Measurements from ENCODE around the gene PRR16. TPM values are rescaled to one million over a fixed set of nuclear protein-coding genes. Genes with fewer than 3 reads are reported as not detected.

The PRR16 gene
- total RNA-seq, 3 donors from 2014 or later, result 1.2 to 9.6 (median 3.6) TPM

DNA sequence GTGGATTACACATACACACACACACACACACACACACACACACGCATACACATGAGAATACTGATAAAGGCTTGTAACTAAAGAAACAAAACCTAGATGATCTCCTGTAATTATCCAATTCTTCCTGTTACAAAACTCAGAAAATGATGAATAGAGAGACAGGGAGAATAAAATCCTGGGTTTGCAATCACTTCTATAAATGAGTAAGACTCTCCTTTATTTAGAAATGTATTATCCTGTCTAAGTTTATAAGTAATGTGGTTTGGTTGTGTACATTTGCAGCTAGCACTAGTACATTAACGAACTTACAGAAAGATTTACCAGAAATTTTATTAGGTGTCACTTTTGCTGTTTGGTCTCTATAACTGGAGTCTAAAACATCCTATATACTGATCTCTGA is 2.8 kb upstream of the PRR16 start:
- no peaks in the 10 kb centered on the region for H3K9me3 ChIP-seq
- DNase-seq (ENCODE audit: low spot score in 2 of 2), result no peak
- TF ChIP-seq, protein P1, sequence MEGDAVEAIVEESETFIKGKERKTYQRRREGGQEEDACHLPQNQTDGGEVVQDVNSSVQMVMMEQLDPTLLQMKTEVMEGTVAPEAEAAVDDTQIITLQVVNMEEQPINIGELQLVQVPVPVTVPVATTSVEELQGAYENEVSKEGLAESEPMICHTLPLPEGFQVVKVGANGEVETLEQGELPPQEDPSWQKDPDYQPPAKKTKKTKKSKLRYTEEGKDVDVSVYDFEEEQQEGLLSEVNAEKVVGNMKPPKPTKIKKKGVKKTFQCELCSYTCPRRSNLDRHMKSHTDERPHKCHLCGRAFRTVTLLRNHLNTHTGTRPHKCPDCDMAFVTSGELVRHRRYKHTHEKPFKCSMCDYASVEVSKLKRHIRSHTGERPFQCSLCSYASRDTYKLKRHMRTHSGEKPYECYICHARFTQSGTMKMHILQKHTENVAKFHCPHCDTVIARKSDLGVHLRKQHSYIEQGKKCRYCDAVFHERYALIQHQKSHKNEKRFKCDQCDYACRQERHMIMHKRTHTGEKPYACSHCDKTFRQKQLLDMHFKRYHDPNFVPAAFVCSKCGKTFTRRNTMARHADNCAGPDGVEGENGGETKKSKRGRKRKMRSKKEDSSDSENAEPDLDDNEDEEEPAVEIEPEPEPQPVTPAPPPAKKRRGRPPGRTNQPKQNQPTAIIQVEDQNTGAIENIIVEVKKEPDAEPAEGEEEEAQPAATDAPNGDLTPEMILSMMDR (IDR thresholded peaks at IDR 0.05), result no peak
- no peak for TF ChIP-seq POLR2AphosphoS5 (IDR thresholded peaks at IDR 0.05)
- TF ChIP-seq POLR2A (IDR thresholded peaks at IDR 0.05), result no peak
- H3K27ac ChIP-seq, result no peak overlapping the region
- no peak overlapping the region for H3K4me3 ChIP-seq
- intact Hi-C loops (cut with DNase I; ENCODE audit: low total_unique reads), result no loop called here
- H3K27me3 ChIP-seq, result no peaks in the 10 kb centered on the region
- no peaks in the 10 kb centered on the region for H3K4me1 ChIP-seq
- no peaks in the 10 kb centered on the region for H3K36me3 ChIP-seq

DNA sequence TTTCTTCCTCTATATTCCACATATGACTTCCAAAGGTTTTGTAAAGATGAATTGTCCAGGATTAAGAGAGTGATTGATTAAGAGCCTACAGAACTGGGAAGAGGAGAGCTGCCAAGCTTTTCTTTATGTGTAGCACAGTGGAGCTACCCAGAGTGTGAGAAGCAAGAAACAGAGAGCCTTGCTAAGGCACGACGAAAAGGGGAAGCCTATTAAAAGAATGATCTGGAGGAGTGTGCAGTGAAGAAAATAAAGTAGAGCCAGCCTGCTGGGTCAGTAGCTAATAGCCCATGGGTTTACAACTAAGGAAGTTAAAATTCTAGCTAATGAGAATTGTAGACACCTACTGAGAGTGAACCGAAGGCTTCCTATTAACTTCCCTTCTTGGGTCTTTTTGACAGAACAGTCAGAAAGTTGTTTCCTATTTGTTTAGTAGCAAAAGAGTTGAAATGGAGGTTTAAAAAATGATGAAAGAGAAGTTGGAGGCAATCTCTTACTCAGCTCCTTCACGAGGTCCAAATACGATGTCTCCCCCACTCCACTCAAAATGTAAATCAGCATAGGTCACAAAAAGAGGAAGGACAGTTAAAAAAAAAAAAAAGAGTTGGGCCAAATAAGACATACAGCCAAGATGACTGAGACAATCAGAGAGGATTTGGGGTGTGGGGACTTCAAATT is 957 bp upstream of the PRR16 start:
- no peak for DNase-seq (ENCODE audit: low spot score in 2 of 2)
- H3K9me3 ChIP-seq, result no peaks in the 10 kb centered on the region
- H3K27me3 ChIP-seq, result no peaks in the 10 kb centered on the region
- intact Hi-C loops (cut with DNase I; ENCODE audit: low total_unique reads), result no loop called here
- no peak overlapping the region for H3K27ac ChIP-seq
- TF ChIP-seq POLR2A (IDR thresholded peaks at IDR 0.05) (no peak), POLR2AphosphoS5 (IDR thresholded peaks at IDR 0.05) (no peak)
- TF ChIP-seq, protein P1 (IDR thresholded peaks at IDR 0.05), result no peak
- H3K36me3 ChIP-seq, result no peaks in the 10 kb centered on the region
- H3K4me3 ChIP-seq, result peak overlapping the region in 1 of 3 donors; percentile 62
- no peaks in the 10 kb centered on the region for H3K4me1 ChIP-seq

DNA sequence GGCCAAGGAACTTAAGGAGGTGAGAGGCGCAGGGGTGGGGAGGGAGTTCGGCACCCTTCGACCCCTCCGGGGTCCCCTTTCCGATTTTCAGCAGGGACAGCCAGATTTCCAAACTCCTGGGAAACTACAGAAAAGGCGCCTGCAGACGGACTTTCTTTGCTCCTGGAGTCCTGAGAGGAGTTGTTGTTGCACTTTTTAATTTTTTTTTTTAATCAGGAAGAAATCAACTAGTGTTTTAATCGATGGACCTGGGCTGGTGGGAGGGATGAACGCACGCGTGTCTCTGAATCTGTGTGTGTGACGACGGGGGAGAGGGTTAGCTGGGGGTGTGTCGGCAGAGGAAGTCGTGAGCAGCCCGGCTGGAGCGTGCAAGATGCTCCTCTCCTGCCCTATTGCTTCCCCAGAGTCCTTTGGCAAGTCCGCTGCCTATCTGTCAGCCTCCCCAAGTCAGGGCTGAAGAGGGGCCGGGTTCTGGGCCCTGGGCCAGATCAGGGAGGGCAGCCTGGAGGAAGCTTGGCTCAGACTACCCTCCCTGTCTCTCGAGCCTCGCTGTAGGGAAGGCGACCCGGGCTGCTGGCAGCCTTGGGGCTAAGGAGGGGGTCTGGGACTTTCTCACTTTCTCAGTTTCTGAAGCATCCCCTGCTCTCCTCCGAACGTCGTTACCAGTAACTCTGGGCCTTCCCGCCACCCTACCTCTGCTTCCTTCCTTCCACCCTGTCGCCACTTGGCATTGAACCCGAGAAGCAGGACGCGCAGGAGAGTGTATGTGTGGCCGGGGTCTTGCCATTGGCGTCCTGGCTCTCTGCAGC is 731 bp downstream of the PRR16 start:
- TF ChIP-seq POLR2AphosphoS5 (IDR thresholded peaks at IDR 0.05) (no peak), POLR2A (IDR thresholded peaks at IDR 0.05) (no peak)
- TF ChIP-seq, protein P1 (IDR thresholded peaks at IDR 0.05), result no peak
- intact Hi-C loops (cut with DNase I; ENCODE audit: low total_unique reads), result no loop called here
- H3K9me3 ChIP-seq, result no peaks in the 10 kb centered on the region
- no peaks in the 10 kb centered on the region for H3K27me3 ChIP-seq
- no peaks in the 10 kb centered on the region for H3K36me3 ChIP-seq
- H3K4me3 ChIP-seq, result peak overlapping the region; percentile 55 to 71 (median 62)
- no peaks in the 10 kb centered on the region for H3K4me1 ChIP-seq
- peak overlapping the region in 1 of 2 donors; percentile 66 for H3K27ac ChIP-seq
- no peak for DNase-seq (ENCODE audit: low spot score in 2 of 2)

DNA sequence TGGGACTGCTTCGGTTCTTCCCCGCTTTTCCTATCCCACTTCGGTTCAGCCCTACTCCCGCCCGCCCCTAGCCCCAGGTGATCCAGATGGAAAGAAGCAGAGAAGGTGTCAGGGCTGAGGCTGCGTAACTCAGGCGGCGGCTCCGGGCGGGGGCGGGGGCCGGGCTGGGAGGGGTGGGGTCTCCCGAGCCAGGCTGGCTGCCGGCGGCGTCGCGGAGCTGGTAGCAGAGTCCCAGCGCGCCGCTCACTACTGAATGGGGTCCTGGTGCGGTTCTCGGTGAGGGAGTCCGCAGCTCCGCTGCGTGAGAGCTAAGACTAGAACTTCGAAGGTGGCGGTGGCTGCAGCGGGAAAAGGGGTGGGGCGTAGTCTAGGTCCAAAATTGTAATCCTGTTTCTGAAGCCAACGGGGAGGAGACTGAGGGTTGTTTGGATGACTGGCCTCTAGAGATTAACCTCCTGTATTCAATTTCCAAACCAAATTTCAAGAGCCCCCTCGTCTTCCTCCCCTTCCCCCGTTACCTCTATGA is 1.4 kb downstream of the PRR16 start:
- Histone ChIP-seq H3K4me1 (no peaks in the 10 kb centered on the region), H3K27ac (peak overlapping the region in 1 of 2 donors; percentile 27), H3K4me3 (peak overlapping the region; percentile 55 to 71 (median 62)), H3K9me3 (no peaks in the 10 kb centered on the region), H3K27me3 (no peaks in the 10 kb centered on the region), H3K36me3 (no peaks in the 10 kb centered on the region)
- no peak for DNase-seq (ENCODE audit: low spot score in 2 of 2)
- intact Hi-C loops (cut with DNase I; ENCODE audit: low total_unique reads), result no loop called here
- TF ChIP-seq POLR2AphosphoS5 (IDR thresholded peaks at IDR 0.05) (no peak), POLR2A (IDR thresholded peaks at IDR 0.05) (no peak)
- TF ChIP-seq, protein P1 (IDR thresholded peaks at IDR 0.05), result no peak
